Prostate gland (tissue), 2 donors: Measurements from ENCODE around the gene CYTH4.

ENCODE experiments used
- CTCF ChIP-seq, 4 experiments: fragments of 200-600 bp in 2 of 4; fragments of 450-650 bp in 2 of 4; sonication (generic) in 2 of 4; IDR thresholded peaks; 1 replicate in 3 of 4; 2 replicates in 1 of 4; pipeline ENCODE4 v1.5.1; 2016 to 2019; ENCODE audit warnings: antibody characterized with exemption in 4 of 4, mild to moderate bottlenecking in 2 of 4, moderate library complexity in 2 of 4
- POLR2A ChIP-seq: fragments of 450-650 bp; IDR thresholded peaks from one replicate; pipeline ENCODE4 v1.6.1; 2016; ENCODE audit warnings: antibody characterized with exemption, mild to moderate bottlenecking

DNA sequence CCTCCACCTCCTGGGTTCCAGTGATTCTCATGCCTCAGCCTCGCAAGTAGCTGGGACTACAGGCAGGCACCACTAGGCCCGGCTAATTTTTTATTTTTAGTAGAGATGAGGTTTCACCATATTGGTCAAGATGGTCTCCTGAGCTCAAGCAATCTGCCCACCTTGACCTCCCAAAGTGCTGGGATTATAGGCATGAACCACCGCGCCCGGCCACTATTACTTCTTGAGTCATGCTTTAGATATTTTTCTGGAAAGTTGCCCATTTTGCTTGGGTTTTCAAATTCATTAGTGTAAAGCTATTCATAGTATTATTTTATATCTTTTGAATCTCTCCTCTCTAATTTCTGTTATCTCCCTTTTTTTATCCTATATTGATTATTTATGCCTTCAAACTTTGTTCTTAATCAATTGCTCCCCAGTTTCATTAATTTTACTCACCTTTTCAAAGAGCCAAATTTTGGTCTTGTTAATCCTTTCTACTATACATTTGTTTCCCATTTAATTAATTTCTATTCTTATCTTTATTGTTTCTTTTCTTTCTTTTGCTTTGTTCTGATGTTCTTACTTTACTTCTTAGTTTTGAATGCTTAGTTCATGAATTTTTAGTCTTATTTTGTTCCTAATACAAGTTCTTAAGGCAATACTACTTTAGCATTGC is 28.0 kb upstream of the CYTH4 start:
- TF ChIP-seq CTCF (IDR thresholded peaks at IDR 0.05) (no peak), POLR2A (no peak)
